ENCODE data around the gene TP53I11. TPM values are rescaled to one million over a fixed set of nuclear protein-coding genes. Genes with fewer than 3 reads are reported as not detected.

Gene TP53I11
- total RNA-seq, 1 experiment from 2014 or later, result 94.2 TPM

DNA sequence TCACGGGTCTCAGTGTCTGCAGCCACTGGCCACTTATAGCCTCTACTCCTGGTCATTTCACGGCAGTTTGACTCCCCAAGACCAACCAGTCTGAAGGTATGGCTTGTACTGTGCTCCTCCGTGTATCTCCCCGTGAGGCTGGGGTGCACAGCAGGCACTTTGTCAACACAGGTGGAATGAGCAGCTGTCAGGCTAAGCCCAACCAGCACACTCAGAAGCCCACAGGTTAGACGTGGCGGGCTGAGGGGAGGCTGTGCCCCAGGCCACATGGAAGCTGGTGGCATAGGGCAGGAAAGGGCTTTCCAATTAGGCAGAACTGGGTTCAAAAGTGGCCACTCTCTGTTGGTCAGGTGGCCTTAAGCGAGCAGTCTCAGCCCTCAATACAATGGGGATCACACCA lies 7.0 kb downstream of the TP53I11 start:
- Histone ChIP-seq H3K4me2 (ENCODE audit: insufficient read depth, insufficient read length, low read length) (no peak overlapping the region), H2BK12ac (ENCODE audit: insufficient read length, low read depth, low read length) (no peak overlapping the region), H3K4ac (ENCODE audit: low read depth, low read length) (no peak overlapping the region), H4K8ac (replicated peaks; ENCODE audit: insufficient read length, low read depth, low read length) (no peak overlapping the region), H3K18ac (ENCODE audit: insufficient read length, low read depth, low read length) (no peak overlapping the region), H2BK120ac (ENCODE audit: low read depth, low read length, poor library complexity, severe bottlenecking) (no peak overlapping the region), H3K79me2 (ENCODE audit: insufficient read depth, low read length) (no peaks in the 10 kb centered on the region), H2BK15ac (ENCODE audit: low read depth, low read length) (no peak overlapping the region), H4K5ac (ENCODE audit: insufficient read length, low read depth, low read length) (no peak overlapping the region), H3T11ph (ENCODE audit: low read length) (no peak overlapping the region), H2AFZ (ENCODE audit: low read length) (no peak overlapping the region), H4K91ac (ENCODE audit: insufficient read length, low read depth, low read length) (no peak overlapping the region), H3K56ac (ENCODE audit: insufficient read length, low read depth, low read length) (no peak overlapping the region), H2BK5ac (ENCODE audit: insufficient read length, low read length) (no peak overlapping the region), H3K14ac (ENCODE audit: insufficient read depth, low read length) (no peak overlapping the region; the same call in 1 of the 2 replicates), H2BK20ac (ENCODE audit: low read depth, low read length, poor library complexity, severe bottlenecking) (no peak overlapping the region), H3K9me3 (ENCODE audit: control insufficient read depth, low read depth, low read length) (no peaks in the 10 kb centered on the region), H3K23me2 (ENCODE audit: insufficient read length, low read depth, low read length, poor library complexity, severe bottlenecking) (no peaks in the 10 kb centered on the region), H3K4me1 (ENCODE audit: insufficient read depth, low read length) (peaks cover 2% of the 10 kb centered on the region; the same call in 1 of the 2 replicates), H2AK5ac (ENCODE audit: insufficient read length, low read length) (no peak overlapping the region), H3K27me3 (ENCODE audit: insufficient read depth, low read length) (no peaks in the 10 kb centered on the region), H3K23ac (ENCODE audit: insufficient read length, low read depth, low read length) (no peak overlapping the region), H3K9ac (ENCODE audit: extremely low read depth, insufficient read length, low read length) (no peak overlapping the region), H4K20me1 (ENCODE audit: control insufficient read depth, insufficient read depth, insufficient read length) (no peaks in the 10 kb centered on the region), H3K79me1 (ENCODE audit: insufficient read depth, low read depth, low read length, poor library complexity, severe bottlenecking) (no peaks in the 10 kb centered on the region), H3K27ac (ENCODE audit: insufficient read length, low read depth, low read length) (no peak overlapping the region)
- WGBS (ENCODE audit: extremely low coverage, insufficient read length, low lambda C conversion rate), result no CpG with 5 or more reads among the region's 7 CpGs
- Mint-ChIP-seq H3K27ac (peak overlapping the region; percentile 89 to 96 (median 96)), H3K9me3 (peaks cover 0 to 3% of the 10 kb centered on the region in 2 experiments; a peak in 2 of 5 replicates), H3K36me3 (ENCODE audit: insufficient read depth in 1 of 3, low read depth in 3 of 3) (peaks cover 2 to 31% (median 31%) of the 10 kb centered on the region in 3 experiments; a peak in 6 of 7 replicates), H3K4me1 (peaks cover 56 to 84% of the 10 kb centered on the region in 2 experiments), H3K4me3 (peak overlapping the region; percentile 20 to 34; a peak in 4 of 5 replicates), H3K27me3 (ENCODE audit: low read depth) (no peaks in the 10 kb centered on the region; the same call in 1 of the 2 replicates)
- TF ChIP-seq, protein P1, sequence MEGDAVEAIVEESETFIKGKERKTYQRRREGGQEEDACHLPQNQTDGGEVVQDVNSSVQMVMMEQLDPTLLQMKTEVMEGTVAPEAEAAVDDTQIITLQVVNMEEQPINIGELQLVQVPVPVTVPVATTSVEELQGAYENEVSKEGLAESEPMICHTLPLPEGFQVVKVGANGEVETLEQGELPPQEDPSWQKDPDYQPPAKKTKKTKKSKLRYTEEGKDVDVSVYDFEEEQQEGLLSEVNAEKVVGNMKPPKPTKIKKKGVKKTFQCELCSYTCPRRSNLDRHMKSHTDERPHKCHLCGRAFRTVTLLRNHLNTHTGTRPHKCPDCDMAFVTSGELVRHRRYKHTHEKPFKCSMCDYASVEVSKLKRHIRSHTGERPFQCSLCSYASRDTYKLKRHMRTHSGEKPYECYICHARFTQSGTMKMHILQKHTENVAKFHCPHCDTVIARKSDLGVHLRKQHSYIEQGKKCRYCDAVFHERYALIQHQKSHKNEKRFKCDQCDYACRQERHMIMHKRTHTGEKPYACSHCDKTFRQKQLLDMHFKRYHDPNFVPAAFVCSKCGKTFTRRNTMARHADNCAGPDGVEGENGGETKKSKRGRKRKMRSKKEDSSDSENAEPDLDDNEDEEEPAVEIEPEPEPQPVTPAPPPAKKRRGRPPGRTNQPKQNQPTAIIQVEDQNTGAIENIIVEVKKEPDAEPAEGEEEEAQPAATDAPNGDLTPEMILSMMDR (conservative IDR thresholded peaks at IDR 0.05), result no peak
- DNase-seq, result no peak
